Measurements from ENCODE around the gene PCDHGC4.

PCDHGC4 gene

DNA sequence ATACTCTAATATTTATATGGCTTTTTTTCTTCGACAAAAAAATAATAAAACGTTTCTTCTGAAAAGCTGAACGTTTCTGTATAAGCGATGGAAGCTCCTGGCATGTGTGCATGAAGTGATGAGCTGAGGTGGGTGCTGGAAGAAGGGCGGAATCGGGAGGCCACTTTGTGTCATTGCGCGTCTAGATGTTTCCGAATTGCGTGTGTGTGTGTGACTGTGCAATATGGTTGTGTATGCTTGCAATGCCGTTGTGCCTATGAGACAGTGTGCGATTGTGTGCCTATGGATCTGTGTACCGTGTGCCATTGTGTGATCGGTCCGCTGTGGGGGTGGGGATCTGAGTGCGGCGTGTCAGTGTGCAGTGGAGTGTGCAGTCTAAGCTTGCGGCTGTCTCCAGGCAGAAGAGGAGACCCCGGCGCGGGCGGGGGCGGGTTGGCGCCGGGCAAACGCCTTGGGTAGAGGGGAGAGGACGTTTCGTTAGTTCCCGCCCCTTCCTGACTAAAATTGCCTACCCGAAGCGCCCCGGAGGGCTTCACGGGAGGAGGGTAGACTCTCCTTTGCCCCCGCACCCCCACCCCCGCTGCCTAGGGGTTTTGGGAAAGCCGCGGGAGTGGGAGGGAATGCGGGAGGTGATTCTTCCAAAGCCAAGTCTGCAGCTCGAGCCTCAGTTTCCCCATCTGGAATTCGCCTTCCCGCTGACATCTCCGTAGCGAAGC is 28.2 kb downstream of the PCDHGC4 start:
- peak in 5 of 6 experiments; percentile 18 to 59 (median 35) for DNase-seq

DNA sequence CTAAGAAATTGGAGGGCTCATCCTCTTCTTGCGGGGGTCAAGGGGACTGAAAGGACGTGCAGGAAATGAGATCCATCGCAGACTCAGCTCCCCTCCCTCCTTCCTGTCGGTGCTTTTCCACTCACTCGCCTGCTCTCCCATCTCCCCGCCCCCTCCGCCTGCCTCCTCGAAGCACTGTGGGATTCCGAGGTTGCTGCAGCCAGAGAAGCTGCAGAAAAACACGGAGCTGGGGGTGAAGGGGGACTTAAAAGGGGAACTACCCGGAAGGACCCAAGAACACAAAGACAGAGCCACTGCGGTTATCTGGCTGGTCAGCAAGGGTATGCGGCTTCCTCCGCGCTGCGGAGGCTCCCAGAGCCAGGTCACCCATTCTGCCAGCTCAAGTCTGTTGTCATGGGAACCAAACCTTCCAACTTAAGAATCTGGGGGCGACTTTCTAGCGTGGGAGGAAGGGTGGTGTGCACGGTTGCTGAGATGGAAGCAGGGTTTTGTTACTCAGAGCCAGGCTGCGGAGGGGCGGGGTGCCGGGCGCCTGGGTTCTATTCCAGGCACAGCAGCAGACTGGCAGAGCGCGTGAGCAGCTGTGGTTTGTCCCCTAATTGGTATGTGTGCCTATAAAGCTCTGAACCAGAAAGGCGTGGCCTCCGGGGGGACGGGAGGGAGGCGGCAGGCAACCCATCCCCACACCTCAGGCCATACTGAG is 28.9 kb downstream of the PCDHGC4 start:
- peak in 4 of 6 experiments; percentile 5 to 29 (median 22) for DNase-seq

DNA sequence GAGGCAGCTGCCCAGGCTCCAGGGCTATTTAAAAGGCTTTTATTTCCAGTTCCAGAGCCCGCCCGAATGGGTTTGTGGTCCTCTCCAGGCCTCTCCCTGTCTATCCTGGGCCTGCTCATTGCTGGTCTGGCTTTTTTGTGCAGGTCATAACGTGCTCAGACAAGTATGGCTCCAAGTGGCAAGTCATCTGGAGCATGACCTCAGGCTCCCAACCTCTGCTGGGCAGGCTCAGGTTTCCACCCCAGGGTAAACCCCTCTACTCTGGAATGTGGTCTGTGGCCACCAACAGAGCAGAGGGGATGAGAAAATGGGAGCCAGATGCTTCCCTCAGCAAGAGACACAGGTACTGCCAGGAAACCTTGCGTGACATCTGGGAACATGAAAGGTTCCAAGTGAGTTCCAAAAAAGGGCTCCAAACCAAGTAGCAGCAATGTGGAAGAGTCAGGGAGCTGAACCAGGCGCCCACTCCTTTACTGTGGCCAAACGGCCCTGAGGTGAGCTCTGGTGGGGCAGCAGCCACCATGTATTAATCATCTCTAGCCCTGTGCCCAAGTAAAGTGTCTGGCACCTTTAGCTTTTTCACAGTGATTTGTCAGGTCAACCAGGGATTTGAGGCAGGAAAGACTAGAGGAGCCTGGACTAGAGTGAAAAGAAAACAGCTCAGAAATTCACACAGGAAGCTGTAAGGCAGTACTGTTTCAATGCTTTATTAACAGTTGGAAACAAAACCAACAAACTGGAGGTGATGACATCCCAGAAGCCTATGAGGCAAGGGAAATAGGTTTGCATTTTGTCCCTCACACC is 29.7 kb downstream of the PCDHGC4 start:
- no peak for DNase-seq

DNA sequence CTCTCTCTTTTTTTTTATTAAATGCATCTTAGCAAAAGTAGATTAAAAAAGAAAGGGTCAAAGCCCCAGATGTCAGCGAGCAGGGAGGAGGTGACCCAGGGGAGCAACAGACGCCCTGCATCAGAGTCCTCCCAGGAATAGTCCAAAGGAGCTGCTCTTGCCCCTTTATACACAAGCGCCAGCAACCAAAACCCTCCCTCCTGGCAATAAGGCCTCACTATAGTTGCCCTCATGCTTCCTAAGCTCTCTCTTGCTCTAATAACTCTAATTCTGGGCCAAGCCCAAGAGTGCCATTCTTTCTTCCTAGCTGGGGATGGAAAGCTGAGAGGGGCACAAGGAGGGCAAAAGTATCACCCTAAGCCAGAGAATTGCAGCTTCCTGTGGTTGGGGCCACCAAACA is 30.3 kb downstream of the PCDHGC4 start:
- no peak for DNase-seq

DNA sequence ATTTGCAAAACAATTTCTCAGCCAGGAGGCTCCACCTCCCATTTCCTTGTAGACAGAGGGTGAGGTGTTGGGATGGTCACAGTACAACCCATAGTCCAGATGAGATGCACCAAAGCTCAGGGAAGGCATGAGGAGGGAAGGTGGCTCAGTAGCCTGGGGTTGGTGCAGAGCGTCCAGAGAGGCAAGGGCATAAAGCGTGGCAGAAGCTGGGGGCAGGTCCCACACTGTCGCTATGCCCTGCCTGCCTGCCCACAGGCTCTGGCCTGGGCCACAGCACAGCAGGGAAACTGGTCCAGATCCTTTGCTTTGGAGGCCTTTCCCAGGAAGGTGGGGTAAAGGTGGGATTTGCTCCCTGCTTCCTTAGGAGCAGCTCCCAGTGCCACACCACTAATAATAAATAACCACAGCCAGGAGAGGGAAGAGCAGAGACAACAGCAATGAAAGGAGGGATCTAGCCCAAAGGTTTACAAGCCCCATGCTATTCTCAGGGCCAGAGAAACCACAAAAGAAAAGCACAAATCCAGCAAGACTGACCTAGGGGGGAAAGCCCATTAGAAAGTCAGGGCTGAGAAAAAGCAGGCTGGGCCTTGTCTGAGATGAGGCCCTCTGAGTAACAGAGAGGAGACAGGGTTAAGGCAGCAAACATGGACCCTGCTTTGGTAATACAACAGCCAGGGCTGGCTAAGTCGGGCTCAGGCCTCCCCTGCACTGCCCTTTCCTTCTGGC is 31.3 kb downstream of the PCDHGC4 start:
- DNase-seq, result no peak

DNA sequence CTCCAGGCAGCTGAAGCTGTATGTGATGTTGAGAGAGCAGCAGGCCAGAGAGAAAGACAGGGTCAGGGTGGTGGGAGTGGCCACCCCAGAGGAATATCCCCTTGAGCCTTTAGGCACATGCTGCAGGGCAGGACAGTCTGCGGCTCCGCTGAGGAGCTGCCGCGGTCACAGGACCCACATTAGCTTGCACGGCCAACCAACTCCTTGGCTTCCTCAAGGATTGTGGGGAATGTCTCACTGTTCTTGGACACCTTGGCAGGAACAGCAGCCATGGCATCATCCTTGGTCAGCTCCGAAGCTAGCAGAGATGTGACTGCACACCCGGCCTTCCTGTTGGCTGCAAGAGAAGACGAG is 31.8 kb downstream of the PCDHGC4 start:
- DNase-seq, result no peak

DNA sequence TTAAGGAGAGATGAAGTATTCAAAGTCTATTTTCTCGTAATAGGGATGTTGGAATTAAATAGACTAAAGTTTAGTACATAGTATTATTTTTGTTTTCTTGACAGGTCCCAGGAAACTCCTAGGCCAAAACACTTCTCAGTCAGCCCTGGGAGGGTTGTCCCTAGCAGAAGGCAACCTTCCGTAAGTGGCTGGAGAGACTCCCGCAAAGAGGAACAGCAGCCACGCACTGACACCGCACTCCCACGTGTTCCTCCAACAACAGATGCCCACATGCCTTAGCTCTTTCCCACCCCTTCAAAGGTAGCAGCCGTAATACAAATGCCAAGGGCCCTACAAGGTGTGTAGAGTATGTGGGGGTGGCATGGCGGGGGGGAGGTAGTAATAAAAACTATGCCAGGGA is 32.5 kb downstream of the PCDHGC4 start:
- DNase-seq, result no peak

DNA sequence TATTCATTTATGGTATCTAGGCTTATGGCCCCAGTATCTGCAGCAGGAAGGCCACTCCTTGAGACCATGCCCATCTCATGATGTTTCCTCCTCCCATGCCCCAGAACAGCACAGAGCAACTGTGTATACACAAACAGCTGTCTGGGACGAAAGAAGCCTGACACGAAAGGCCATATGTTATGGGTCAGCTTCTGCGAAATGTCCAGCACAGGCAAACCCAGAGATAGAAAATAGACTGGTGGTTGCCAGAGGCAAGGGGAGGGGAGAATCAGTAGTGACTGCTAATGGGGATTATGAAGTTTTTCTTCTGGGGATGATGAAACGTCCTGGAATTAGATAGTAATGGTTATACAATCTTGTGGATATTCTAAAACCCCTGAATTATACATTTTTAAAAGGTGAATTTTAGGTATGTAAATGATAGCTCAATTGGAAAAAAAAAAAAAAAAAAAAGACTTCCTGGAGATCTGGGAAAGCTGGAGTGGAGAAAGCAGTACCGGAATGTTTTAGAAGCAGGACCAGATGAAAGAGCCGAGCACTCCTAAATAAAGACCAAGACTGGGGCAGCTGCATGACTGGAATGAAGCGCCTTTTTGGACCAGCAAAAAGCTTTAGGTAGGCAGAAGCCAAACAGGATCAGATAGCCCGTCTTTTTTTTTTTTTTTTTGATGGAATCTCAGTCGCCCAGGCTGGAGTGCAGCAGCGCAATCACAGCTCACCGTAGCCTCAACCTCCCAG is 33.2 kb downstream of the PCDHGC4 start:
- no peak for DNase-seq

DNA sequence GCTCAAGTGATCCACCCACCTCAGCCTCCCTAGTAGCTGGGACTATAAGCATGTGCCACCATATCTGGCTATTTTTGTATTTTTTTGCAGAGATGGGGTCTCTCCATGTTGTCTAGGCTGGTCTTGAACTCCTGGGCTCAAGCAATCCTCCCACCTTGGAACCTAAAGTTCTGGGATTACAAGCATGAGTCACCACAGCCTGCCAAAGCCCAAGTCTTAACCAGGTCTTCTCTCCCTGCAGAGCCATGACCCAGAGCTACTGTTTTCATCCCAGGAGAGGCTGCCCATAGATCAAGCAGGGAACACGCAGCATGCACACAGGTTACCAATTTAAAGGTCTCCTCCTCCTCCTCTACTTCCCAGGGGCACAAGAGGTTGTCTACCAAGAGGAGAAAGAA is 33.8 kb downstream of the PCDHGC4 start:
- DNase-seq, result no peak

DNA sequence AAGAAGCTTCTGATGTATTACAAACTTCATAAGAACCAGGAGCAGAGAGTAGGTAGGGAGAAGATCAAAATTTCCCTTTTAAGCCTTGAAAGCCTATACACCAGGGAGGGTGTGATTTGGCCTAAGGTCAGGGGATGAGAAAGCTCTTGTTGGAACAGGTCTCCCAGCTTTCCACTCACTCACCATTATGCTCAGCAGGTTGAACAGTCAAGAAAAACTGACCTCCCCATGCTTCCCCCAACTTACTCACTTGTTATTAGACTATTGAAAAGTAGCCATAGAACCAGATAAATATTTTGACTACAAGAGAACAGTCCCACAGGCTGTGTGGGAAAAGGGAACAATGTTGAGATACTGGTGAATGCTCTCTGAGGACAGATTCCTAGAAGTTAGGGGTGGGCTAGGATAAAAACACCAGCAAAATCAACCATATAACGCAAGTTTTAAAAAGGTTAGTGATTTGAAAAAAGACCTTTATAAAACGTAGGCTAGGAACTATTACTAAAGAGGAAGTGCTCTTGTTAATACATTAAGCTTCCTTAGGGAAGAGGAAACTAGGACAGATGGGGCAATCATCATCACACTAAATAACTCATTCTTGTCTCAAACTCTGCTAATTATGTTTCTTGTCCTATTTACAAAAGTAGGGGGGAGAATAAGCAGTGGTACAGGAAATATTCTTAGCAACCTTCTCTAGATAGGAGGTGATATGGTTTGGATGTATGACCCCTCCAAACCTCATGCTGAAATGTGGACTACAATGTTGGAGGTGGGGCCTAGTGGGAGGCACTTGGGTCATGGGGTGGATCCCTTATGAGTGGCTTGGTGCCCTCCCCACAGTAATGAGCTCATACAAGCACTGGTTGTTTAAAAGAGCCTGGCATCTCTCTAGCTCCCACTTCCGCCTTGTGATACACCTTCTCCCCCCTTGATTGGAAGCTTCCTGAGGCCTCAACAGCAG is 35.1 kb downstream of the PCDHGC4 start:
- no peak for DNase-seq

DNA sequence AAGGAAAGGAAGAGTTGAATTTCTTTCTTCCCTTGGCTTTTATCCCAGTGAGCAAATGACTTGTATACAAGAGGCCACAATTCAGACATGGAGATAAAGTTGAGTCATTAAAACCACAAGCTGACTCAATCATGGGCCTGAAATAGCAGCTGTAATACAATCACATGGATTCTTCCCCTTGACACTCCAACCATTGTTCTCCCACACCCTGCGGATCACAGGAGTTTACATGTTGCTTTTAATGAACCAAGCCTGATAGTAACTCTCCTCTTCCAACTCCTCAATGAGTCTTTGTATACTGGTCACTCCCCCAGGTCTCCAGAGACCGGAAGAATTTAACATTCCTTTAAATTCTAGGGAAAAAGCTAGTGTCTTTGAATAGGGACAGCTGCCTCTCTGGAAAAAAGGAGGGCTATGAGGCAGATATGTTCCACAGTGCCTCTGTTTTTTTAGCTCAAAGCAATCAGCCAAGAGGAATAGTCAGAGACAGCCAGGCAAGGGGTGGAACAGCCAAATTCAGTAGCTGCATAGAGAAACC is 36.5 kb downstream of the PCDHGC4 start:
- no peak for DNase-seq

DNA sequence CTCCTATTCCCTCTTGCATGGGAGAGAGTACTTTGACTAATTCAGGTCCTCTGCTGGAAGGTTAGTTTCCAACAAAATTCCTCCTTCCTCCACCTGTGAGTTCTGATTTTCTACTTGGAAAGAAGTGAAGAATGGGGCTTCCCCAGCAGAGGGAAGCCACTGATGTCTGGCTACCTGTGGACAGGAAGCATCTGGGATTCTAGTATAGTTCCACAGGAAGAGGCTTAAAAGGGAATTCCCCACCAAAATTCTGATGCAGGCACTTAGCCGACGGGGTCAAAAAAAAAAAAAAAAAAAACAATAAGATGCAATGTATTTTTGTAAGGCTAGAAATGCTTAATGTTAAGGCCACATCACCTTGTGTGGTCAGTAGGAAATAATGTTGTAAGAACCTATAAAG is 37.5 kb downstream of the PCDHGC4 start:
- DNase-seq, result no peak

DNA sequence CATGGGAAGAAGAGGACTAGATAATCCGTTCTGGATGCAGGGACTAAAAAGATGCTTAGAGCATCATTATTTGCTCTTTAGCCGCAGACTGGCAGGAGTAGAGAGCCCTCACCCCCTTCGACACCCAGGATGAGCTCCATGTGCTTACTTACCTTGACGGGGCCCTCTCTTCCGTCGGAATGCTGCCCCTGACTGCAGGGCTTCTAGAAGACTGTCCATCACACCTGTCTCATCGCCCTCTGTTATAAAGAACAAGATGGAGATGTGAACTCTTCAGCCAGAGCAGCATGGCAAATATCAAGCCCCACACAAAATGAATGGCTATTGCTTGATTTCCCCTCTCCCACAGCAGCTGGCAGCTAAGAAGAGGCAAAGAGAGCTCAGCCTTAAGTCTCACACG is 39.2 kb downstream of the PCDHGC4 start:
- no peak for DNase-seq

DNA sequence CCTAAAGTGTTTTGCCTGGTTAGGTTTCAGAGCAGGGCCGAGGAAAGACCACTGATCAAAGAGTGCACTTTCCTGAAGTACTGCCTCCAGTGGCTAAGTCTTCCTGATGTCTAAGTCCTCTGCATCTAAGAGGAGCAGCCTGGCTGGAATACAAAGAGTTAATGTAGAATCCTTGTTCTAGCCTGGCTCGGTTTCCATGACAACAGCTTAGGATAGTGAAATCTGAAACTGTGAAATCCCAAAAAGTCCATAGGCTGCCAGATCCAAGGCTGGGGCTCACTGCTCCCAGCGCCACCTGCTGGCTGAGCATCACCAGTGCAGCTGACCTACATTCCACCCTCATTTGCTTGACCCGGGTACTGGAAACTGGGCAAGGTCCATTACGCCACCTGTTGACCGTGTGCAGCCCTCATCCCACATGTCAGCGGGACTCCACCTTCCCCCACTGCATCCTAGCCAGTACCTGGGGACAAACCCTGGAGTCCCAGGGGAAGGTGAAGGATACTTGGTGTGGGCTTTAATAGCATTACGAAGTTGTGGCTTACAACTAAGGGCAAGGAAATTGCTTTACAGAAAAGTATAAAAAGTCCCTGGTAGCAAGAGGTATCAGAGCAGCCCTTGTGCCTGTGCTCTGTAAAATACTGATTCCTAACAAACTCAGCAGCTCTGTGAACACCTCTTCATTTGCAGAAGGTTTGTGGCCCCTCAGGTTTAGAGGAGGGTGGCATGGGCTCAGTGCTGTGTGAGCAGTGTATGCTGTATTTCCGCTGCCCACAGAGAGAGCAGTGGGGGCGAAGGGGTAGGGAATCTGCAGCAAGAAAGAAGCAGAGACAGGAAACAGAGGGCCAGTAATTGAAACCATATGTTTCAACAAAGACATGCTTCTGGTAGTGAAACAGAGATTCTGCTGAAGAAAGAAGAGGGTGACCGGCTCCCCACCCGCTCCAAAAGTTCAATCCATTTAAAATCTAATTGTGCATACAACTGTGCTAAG is 40.1 kb downstream of the PCDHGC4 start:
- peak; percentile 10 to 64 (median 29) for DNase-seq

DNA sequence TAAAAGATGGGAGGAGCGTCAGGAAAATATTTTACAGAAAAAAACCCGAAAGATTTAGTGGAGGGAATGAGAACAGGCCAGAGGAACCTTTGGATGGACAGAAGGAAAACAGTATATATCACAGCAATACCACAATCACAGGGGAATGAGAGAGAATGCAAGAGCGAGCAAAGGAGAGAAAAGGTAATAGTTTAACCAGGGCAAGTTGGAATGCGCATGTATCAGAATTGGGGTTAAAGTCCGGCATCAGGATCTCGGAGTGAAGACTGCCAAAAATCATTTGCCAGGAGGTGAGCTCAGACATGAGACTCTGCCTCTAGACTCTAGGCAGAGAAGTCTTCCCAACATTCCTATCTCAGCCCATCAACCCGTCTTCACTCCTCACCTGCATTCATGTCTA is 40.8 kb downstream of the PCDHGC4 start:
- DNase-seq, result no peak

DNA sequence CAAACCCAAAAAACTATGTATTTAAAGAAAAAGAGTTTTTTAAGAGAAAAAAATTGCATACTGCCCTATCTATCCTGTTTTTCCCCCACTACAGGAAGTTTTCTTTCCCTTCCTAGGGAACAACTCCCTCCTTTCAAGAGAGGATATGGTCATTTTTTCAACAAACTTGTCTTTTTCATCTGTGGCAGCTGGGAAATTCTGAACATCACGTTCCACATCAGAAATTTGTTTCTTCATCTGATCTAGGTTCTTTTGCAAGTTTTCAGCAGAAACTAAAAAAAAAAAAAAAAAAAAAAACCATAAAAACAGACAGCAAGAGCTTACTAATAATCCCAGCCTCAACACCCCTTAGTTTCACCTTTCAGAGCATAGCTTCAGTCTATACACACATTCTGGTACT is 42.6 kb downstream of the PCDHGC4 start:
- no peak for DNase-seq

DNA sequence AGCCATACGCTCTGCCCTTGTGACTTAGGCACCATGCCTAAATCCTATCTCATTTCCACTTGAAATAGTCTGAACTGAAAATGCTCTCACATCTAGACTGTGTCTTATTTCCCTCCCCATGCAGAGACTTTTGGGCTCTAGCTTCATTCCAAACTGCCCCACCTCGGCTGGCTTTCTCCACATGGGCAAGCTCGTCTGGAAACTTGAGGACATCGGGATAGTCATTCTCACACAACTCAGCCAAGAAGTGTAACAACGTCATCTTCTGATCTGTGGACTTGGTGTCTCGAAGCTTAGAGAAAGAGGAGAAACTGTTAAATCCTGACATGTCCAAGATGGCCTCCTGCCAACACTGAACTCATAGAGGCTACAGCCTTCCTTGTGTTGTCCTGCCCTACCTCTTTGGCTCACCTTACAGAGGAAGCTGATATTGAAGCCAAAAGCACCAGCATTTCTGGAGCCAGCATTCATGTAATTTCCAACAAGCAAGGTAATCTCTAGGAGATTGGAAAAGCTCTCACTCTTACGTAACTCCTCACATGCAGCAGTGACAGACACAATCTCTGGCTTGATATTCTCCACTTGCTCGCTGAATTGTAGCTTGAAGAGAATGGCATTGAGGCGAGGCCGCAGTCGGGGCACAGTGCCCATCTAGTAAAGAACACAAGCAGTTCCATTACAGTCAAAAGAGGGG is 43.6 kb downstream of the PCDHGC4 start:
- DNase-seq, result no peak

DNA sequence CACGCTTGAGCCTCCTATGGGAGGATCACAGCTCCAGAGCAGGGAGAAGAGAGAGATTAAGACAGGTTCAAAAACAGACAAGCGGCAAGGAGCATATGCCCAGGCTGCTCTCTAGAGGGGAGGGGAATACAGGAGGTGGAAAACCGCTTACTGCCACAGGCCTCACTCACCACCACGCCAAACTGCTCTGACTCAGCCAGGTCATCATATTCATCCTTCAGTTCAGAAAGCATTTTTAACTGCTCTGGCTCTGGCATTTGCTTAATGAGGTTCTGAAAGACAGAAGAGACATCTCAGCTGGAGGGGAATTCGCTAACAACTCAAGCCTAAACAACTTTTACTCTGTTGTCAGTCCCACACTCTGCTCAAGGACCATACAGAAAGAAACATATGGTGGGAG is 44.2 kb downstream of the PCDHGC4 start:
- no peak for DNase-seq

DNA sequence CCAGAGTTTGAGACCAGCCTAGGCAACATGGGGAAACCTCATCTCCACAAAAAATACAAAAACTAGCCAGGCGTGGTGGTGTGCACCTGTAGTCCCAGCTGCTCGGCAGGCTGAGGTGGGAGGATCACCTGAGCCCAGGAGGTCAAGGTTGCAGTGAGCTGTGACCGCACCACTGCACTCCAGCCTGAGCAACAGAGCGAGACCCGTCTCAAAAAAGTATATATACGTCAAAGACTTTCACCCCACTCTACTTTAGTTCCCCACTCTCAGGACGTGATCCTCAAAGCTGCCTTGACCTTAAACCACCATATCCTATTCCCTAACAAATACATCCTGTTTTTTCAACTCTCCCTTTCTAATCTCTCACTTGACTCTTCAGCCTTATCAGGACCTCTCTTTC is 45.0 kb downstream of the PCDHGC4 start:
- no peak for DNase-seq
